ENCODE results near the gene MPV17L.
"Not testable (repeated sequence)": the region's sequence is repeated elsewhere in the genome, so short reads cannot be mapped to it uniquely, and the experiment has no call there.

Gene MPV17L

GRCh38 chr16:15407756-15408155 is 12.2 kb downstream of the MPV17L start:
- in situ Hi-C loops (cut with HindIII; ENCODE audit: low sequenced_read_pairs): not testable (repeated sequence)

- in situ Hi-C loops (cut with HindIII; ENCODE audit: low sequenced_read_pairs): not testable (repeated sequence)
Measured at GRCh38 chr16:15409476-15409875, 13.9 kb downstream of the MPV17L start.

GRCh38 chr16:15415511-15415985 is 20.0 kb downstream of the MPV17L start:
- in situ Hi-C loops (cut with HindIII; ENCODE audit: low sequenced_read_pairs): no loop called here

- in situ Hi-C loops (cut with HindIII; ENCODE audit: low sequenced_read_pairs): no loop called here
Measured at GRCh38 chr16:15417197-15417596, 21.6 kb downstream of the MPV17L start.

GRCh38 chr16:15418206-15418605 is 22.7 kb downstream of the MPV17L start:
- in situ Hi-C loops (cut with HindIII; ENCODE audit: low sequenced_read_pairs): no loop called here

- in situ Hi-C loops (cut with HindIII; ENCODE audit: low sequenced_read_pairs): not testable (repeated sequence)
Measured at GRCh38 chr16:15421696-15422095, 26.1 kb downstream of the MPV17L start.

GRCh38 chr16:15422222-15422621 is 26.7 kb downstream of the MPV17L start:
- in situ Hi-C loops (cut with HindIII; ENCODE audit: low sequenced_read_pairs): no loop called here

GRCh38 chr16:15425861-15426260 is 30.3 kb downstream of the MPV17L start:
- in situ Hi-C loops (cut with HindIII; ENCODE audit: low sequenced_read_pairs): no loop called here

GRCh38 chr16:15426796-15427195 is 31.2 kb downstream of the MPV17L start:
- in situ Hi-C loops (cut with HindIII; ENCODE audit: low sequenced_read_pairs): no loop called here

GRCh38 chr16:15427648-15428239 is 32.2 kb downstream of the MPV17L start:
- in situ Hi-C loops (cut with HindIII; ENCODE audit: low sequenced_read_pairs): no loop called here

GRCh38 chr16:15430884-15431283 is 35.3 kb downstream of the MPV17L start:
- in situ Hi-C loops (cut with HindIII; ENCODE audit: low sequenced_read_pairs): not testable (repeated sequence)

- in situ Hi-C loops (cut with HindIII; ENCODE audit: low sequenced_read_pairs): no loop called here
Measured at GRCh38 chr16:15434079-15434424, 38.5 kb downstream of the MPV17L start.

- in situ Hi-C loops (cut with HindIII; ENCODE audit: low sequenced_read_pairs): no loop called here
Measured at GRCh38 chr16:15434425-15435215, 39.1 kb downstream of the MPV17L start, which contains the start of gene BMERB1. TSS of gene BMERB1 (plus strand) at chr16:15434588. CDS start at chr16:15434654, 66 bp downstream.

- in situ Hi-C loops (cut with HindIII; ENCODE audit: low sequenced_read_pairs): no loop called here
Measured at GRCh38 chr16:15435216-15435864, 39.8 kb downstream of the MPV17L start.

- in situ Hi-C loops (cut with HindIII; ENCODE audit: low sequenced_read_pairs): no loop called here
Measured at GRCh38 chr16:15439102-15439501, 43.5 kb downstream of the MPV17L start.

- in situ Hi-C loops (cut with HindIII; ENCODE audit: low sequenced_read_pairs): no loop called here
Measured at GRCh38 chr16:15439521-15439920, 44.0 kb downstream of the MPV17L start.

- in situ Hi-C loops (cut with HindIII; ENCODE audit: low sequenced_read_pairs): no loop called here
Measured at GRCh38 chr16:15440852-15441251, 45.3 kb downstream of the MPV17L start.

- in situ Hi-C loops (cut with HindIII; ENCODE audit: low sequenced_read_pairs): not testable (repeated sequence)
Measured at GRCh38 chr16:15442140-15442539, 46.6 kb downstream of the MPV17L start.

- in situ Hi-C loops (cut with HindIII; ENCODE audit: low sequenced_read_pairs): no loop called here
Measured at GRCh38 chr16:15443753-15444152, 48.2 kb downstream of the MPV17L start.

- in situ Hi-C loops (cut with HindIII; ENCODE audit: low sequenced_read_pairs): no loop called here
Measured at GRCh38 chr16:15444264-15444663, 48.7 kb downstream of the MPV17L start.

GRCh38 chr16:15445450-15445849 is 49.9 kb downstream of the MPV17L start:
- in situ Hi-C loops (cut with HindIII; ENCODE audit: low sequenced_read_pairs): no loop called here

- in situ Hi-C loops (cut with HindIII; ENCODE audit: low sequenced_read_pairs): no loop called here
Measured at GRCh38 chr16:15446901-15447300, 51.3 kb downstream of the MPV17L start.

Measured in DLD1 (cell line).